ENCODE results near the gene DBNDD1. TPM values are rescaled to one million over a fixed set of nuclear protein-coding genes. Genes with fewer than 3 reads are reported as not detected.

DBNDD1 gene
- total RNA-seq, 1 donor from 2014 or later = 40.7 TPM

DNA sequence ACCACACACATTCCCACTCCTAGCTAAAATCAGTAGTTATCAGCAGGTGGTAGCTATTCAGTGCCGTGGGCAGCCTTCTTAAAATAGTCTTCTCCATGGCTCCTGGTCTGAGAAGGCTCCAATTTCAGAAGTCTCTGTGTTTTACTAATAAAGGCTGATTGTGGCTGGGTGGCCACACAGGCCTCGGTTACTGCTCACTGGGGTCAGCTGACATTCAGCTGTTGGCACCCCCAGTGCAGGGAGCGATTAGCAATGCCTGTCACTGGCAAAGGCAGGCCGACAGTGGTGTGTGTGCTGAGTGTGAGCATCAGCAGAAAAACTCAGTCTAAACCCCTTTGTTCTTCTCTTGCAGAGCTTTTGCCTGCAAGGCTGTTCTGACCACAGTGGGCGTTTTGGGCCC is 16.6 kb upstream of the DBNDD1 start:
- no peak overlapping the region for H3K4me3 ChIP-seq (ENCODE audit: low read depth, low read length)
- TF ChIP-seq CTCF (conservative IDR thresholded peaks at IDR 0.05; ENCODE audit: low read depth, low read length) = no peak
- no peak for DNase-seq (ENCODE audit: low read depth)

DNA sequence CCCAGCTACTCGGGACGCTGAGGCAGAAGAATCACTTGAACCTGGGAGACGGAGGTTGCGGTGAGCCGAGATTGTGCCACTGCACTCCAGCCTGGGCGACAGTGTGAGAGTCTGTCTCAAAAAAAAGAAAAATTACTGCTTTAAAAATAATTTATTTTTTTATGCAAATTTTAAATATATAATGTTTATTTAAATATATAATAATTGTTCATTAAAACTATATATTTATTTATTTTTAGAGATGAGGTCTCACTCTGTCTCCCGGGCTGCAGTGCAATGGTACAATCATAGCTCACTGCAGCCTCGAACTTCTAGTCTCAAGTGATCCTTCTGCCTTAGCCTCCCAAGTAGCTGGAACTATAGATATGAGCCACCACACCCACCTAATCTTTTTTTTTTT is 15.2 kb upstream of the DBNDD1 start:
- no peak for TF ChIP-seq CTCF (conservative IDR thresholded peaks at IDR 0.05; ENCODE audit: low read depth, low read length)
- H3K4me3 ChIP-seq (ENCODE audit: low read depth, low read length) = no peak overlapping the region
- DNase-seq (ENCODE audit: low read depth) = no peak

- H3K4me3 ChIP-seq (ENCODE audit: low read depth, low read length) = no peak overlapping the region
- no peak for TF ChIP-seq CTCF (conservative IDR thresholded peaks at IDR 0.05; ENCODE audit: low read depth, low read length)
- DNase-seq (ENCODE audit: low read depth) = no peak
These were observed 14.1 kb upstream of the DBNDD1 start for GRCh38 chr16:90033387-90033786.

DNA sequence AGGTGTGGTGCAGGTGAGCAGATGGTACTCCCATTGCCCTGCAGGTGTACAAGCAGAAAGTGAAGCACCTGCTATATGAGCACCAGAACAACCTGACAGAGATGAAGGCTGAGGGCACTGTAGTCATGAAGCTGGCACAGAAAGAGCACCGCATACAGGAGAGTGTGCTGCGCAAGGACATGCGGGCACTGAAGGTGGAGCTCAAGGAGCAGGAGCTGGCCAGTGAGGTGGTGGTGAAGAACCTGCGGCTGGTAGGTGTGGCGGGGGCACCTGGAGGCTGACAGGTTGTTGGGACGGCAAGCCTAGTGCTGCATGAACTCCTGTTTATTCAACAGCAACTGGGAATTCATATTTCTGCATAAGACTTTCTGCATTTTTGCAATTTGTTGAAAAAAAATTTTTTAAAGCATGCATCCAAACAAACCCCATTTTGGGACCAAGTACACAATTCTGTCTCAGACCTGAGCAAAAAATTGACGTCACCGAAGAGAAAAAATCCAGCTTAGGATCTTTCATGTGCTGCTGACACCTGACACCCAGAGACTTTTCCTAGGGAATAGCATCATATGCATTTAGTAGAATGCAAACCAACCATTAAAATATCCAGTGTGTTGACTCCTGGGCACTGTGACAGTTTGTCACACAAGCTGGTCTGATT is 13.5 kb upstream of the DBNDD1 start:
- no peak for TF ChIP-seq CTCF (conservative IDR thresholded peaks at IDR 0.05; ENCODE audit: low read depth, low read length)
- DNase-seq (ENCODE audit: low read depth) = no peak
- H3K4me3 ChIP-seq (ENCODE audit: low read depth, low read length) = no peak overlapping the region

- H3K4me3 ChIP-seq (ENCODE audit: low read depth, low read length) = no peak overlapping the region
- no peak for DNase-seq (ENCODE audit: low read depth)
These were observed 12.8 kb upstream of the DBNDD1 start for GRCh38 chr16:90031931-90032673.

DNA sequence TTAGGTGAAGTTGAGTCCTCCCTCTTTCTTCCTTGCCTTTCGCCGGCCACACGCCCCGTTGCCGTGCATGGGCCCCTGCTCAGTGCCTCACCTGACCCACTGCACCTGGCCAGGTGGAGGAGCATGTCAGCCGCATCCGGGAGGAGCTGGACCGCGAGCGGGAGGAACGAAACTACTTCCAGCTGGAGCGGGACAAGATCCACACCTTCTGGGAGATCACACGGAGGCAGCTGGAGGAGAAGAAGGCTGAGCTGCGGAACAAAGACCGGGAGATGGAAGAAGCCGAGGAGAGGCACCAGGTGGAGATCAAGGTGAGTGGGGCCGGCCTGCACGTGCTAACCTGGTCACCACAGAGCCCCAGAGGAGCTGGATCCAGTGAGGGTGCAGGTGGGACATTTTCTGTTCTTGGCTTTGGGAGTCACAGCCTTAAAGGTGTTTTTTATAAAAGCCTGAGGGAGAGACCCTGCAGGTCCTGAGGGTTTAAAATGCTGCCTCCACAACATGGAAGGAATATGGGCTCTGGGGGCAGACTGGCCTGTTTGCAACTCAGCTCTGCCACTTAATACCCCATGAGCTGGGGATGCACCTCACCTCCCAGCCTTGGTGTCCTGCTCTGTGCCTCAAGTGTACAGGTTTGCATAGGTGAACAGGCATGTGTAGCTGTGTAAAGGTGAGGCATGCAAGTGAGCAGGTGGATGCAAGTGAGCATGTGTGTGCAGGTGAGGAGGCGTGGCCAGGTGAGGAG is 12.1 kb upstream of the DBNDD1 start:
- DNase-seq (ENCODE audit: low read depth) = no peak
- H3K4me3 ChIP-seq (ENCODE audit: low read depth, low read length) = no peak overlapping the region
- TF ChIP-seq CTCF (conservative IDR thresholded peaks at IDR 0.05; ENCODE audit: low read depth, low read length) = no peak

More at GRCh38 chr16:90031931-90032673, 12.8 kb upstream of the DBNDD1 start:
- TF ChIP-seq CTCF (conservative IDR thresholded peaks at IDR 0.05; ENCODE audit: low read depth, low read length) = no peak

Measured in epithelial cell of proximal tubule (primary cell).